ENCODE data around the gene FJX1. TPM values are rescaled to one million over a fixed set of nuclear protein-coding genes. Genes with fewer than 3 reads are reported as not detected.

Gene FJX1
- total RNA-seq, 1 donor from 2014 or later: 34.3 TPM

GRCh38 chr11:35626501-35626900, 8.2 kb downstream of the FJX1 start:
- Mint-ChIP-seq H3K27me3 (ENCODE audit: unreplicated experiment) (no peaks in the 10 kb centered on the region), H3K27ac (ENCODE audit: unreplicated experiment) (no peak overlapping the region), H3K36me3 (ENCODE audit: low read depth, unreplicated experiment) (no peaks in the 10 kb centered on the region), H3K9me3 (ENCODE audit: unreplicated experiment) (no peaks in the 10 kb centered on the region), H3K4me3 (ENCODE audit: unreplicated experiment) (no peak overlapping the region), H3K4me1 (ENCODE audit: unreplicated experiment) (peaks cover 10% of the 10 kb centered on the region)
- no peak for TF ChIP-seq CTCF (IDR thresholded peaks at IDR 0.05; ENCODE audit: unreplicated experiment)
- DNase-seq (ENCODE audit: low spot score): no peak

GRCh38 chr11:35629511-35629910, 11.3 kb downstream of the FJX1 start:
- peaks cover 9% of the 10 kb centered on the region for H3K4me1 Mint-ChIP-seq (ENCODE audit: unreplicated experiment)
- no peak for DNase-seq (ENCODE audit: low spot score)
- no peak overlapping the region for H3K4me3 Mint-ChIP-seq (ENCODE audit: unreplicated experiment)
- TF ChIP-seq CTCF (IDR thresholded peaks at IDR 0.05; ENCODE audit: unreplicated experiment): no peak
- H3K27me3 Mint-ChIP-seq (ENCODE audit: unreplicated experiment): no peaks in the 10 kb centered on the region
- H3K9me3 Mint-ChIP-seq (ENCODE audit: unreplicated experiment): no peaks in the 10 kb centered on the region
- H3K27ac Mint-ChIP-seq (ENCODE audit: unreplicated experiment): no peak overlapping the region
- H3K36me3 Mint-ChIP-seq (ENCODE audit: low read depth, unreplicated experiment): no peaks in the 10 kb centered on the region

- TF ChIP-seq CTCF (IDR thresholded peaks at IDR 0.05; ENCODE audit: unreplicated experiment): no peak
- no peak for DNase-seq (ENCODE audit: low spot score)
- Mint-ChIP-seq H3K36me3 (ENCODE audit: low read depth, unreplicated experiment) (no peaks in the 10 kb centered on the region), H3K4me1 (ENCODE audit: unreplicated experiment) (peaks cover 9% of the 10 kb centered on the region), H3K27me3 (ENCODE audit: unreplicated experiment) (no peaks in the 10 kb centered on the region), H3K4me3 (ENCODE audit: unreplicated experiment) (no peak overlapping the region), H3K9me3 (ENCODE audit: unreplicated experiment) (no peaks in the 10 kb centered on the region), H3K27ac (ENCODE audit: unreplicated experiment) (no peak overlapping the region)
These were observed 11.7 kb downstream of the FJX1 start for GRCh38 chr11:35629914-35630313.

GRCh38 chr11:35631891-35632290, 13.6 kb downstream of the FJX1 start:
- Mint-ChIP-seq H3K4me3 (ENCODE audit: unreplicated experiment) (no peak overlapping the region), H3K27ac (ENCODE audit: unreplicated experiment) (no peak overlapping the region), H3K27me3 (ENCODE audit: unreplicated experiment) (peaks cover 3% of the 10 kb centered on the region), H3K4me1 (ENCODE audit: unreplicated experiment) (peaks cover 9% of the 10 kb centered on the region), H3K9me3 (ENCODE audit: unreplicated experiment) (no peaks in the 10 kb centered on the region), H3K36me3 (ENCODE audit: low read depth, unreplicated experiment) (no peaks in the 10 kb centered on the region)
- no peak for DNase-seq (ENCODE audit: low spot score)
- TF ChIP-seq CTCF (IDR thresholded peaks at IDR 0.05; ENCODE audit: unreplicated experiment): no peak

GRCh38 chr11:35632301-35632700, 14.0 kb downstream of the FJX1 start:
- Mint-ChIP-seq H3K36me3 (ENCODE audit: low read depth, unreplicated experiment) (no peaks in the 10 kb centered on the region), H3K27ac (ENCODE audit: unreplicated experiment) (no peak overlapping the region), H3K4me3 (ENCODE audit: unreplicated experiment) (no peak overlapping the region), H3K9me3 (ENCODE audit: unreplicated experiment) (no peaks in the 10 kb centered on the region), H3K4me1 (ENCODE audit: unreplicated experiment) (peaks cover 9% of the 10 kb centered on the region), H3K27me3 (ENCODE audit: unreplicated experiment) (peaks cover 3% of the 10 kb centered on the region)
- no peak for DNase-seq (ENCODE audit: low spot score)
- no peak for TF ChIP-seq CTCF (IDR thresholded peaks at IDR 0.05; ENCODE audit: unreplicated experiment)

All from endothelial cell (in vitro differentiated cells).